ENCODE measurements around the gene EEFSEC.

The EEFSEC gene

GRCh38 chr3:128260275-128260674 is 107.0 kb downstream of the EEFSEC start:
- Histone ChIP-seq H3K36me3 (replicated peaks; ENCODE audit: insufficient read depth, low read length) (no peaks in the 10 kb centered on the region), H3K27ac (ENCODE audit: low read length) (no peak overlapping the region), H3F3A (ENCODE audit: insufficient read depth, low read length) (no peaks in the 10 kb centered on the region), H3K79me2 (ENCODE audit: low read length) (no peaks in the 10 kb centered on the region), H3K9me3 (replicated peaks; ENCODE audit: insufficient read depth, low read length) (no peaks in the 10 kb centered on the region), H3K9me2 (replicated peaks; ENCODE audit: insufficient read depth, low read length) (no peaks in the 10 kb centered on the region), H3K27me3 (replicated peaks; ENCODE audit: insufficient read depth, low read length) (no peaks in the 10 kb centered on the region), H3K9ac (ENCODE audit: low read length) (no peak overlapping the region), H2AFZ (ENCODE audit: low read length) (no peak overlapping the region), H4K20me1 (ENCODE audit: insufficient read depth, low read length) (no peaks in the 10 kb centered on the region), H3K4me3 (ENCODE audit: low read length) (no peak overlapping the region), H3K4me1 (ENCODE audit: low read length) (no peaks in the 10 kb centered on the region), H3K4me2 (ENCODE audit: low read depth, low read length) (no peak overlapping the region)
- TF ChIP-seq CTCF (IDR thresholded peaks at IDR 0.05; ENCODE audit: low read length) = no peak
- TF ChIP-seq EZH2phosphoT487 (IDR thresholded peaks at IDR 0.05; ENCODE audit: low read length) = no peak
- TF ChIP-seq EZH2 (optimal IDR thresholded peaks at IDR 0.05; ENCODE audit: low read depth, low read length) = no peak
- no peak for DNase-seq

GRCh38 chr3:128262457-128262856 is 109.2 kb downstream of the EEFSEC start:
- no peaks in the 10 kb centered on the region for H3K9me3 ChIP-seq (replicated peaks; ENCODE audit: insufficient read depth, low read length)
- no peak overlapping the region for H3K4me3 ChIP-seq (ENCODE audit: low read length)
- H3K79me2 ChIP-seq (ENCODE audit: low read length) = no peaks in the 10 kb centered on the region
- no peaks in the 10 kb centered on the region for H3K4me1 ChIP-seq (ENCODE audit: low read length)
- H2AFZ ChIP-seq (ENCODE audit: low read length) = no peak overlapping the region
- no peaks in the 10 kb centered on the region for H3K36me3 ChIP-seq (replicated peaks; ENCODE audit: insufficient read depth, low read length)
- no peak overlapping the region for H3K9ac ChIP-seq (ENCODE audit: low read length)
- H3K27me3 ChIP-seq (replicated peaks; ENCODE audit: insufficient read depth, low read length) = no peaks in the 10 kb centered on the region
- TF ChIP-seq CTCF (IDR thresholded peaks at IDR 0.05; ENCODE audit: low read length) = no peak
- no peaks in the 10 kb centered on the region for H3F3A ChIP-seq (ENCODE audit: insufficient read depth, low read length)
- DNase-seq = no peak
- no peaks in the 10 kb centered on the region for H4K20me1 ChIP-seq (ENCODE audit: insufficient read depth, low read length)
- H3K9me2 ChIP-seq (replicated peaks; ENCODE audit: insufficient read depth, low read length) = no peaks in the 10 kb centered on the region
- no peak overlapping the region for H3K27ac ChIP-seq (ENCODE audit: low read length)
- H3K4me2 ChIP-seq (ENCODE audit: low read depth, low read length) = no peak overlapping the region

- H3K9ac ChIP-seq (ENCODE audit: low read length) = no peak overlapping the region
- no peaks in the 10 kb centered on the region for H3K4me1 ChIP-seq (ENCODE audit: low read length)
- H3K27ac ChIP-seq (ENCODE audit: low read length) = no peak overlapping the region
- H3K9me2 ChIP-seq (replicated peaks; ENCODE audit: insufficient read depth, low read length) = no peaks in the 10 kb centered on the region
- no peak overlapping the region for H3K4me2 ChIP-seq (ENCODE audit: low read depth, low read length)
- no peaks in the 10 kb centered on the region for H3F3A ChIP-seq (ENCODE audit: insufficient read depth, low read length)
- no peaks in the 10 kb centered on the region for H3K79me2 ChIP-seq (ENCODE audit: low read length)
- H4K20me1 ChIP-seq (ENCODE audit: insufficient read depth, low read length) = no peaks in the 10 kb centered on the region
- H3K4me3 ChIP-seq (ENCODE audit: low read length) = no peak overlapping the region
- H3K27me3 ChIP-seq (replicated peaks; ENCODE audit: insufficient read depth, low read length) = no peaks in the 10 kb centered on the region
- no peak for DNase-seq
- TF ChIP-seq EZH2 (optimal IDR thresholded peaks at IDR 0.05; ENCODE audit: low read depth, low read length) = no peak
- TF ChIP-seq CTCF (IDR thresholded peaks at IDR 0.05; ENCODE audit: low read length) = no peak
- TF ChIP-seq EZH2phosphoT487 (IDR thresholded peaks at IDR 0.05; ENCODE audit: low read length) = no peak
- no peak overlapping the region for H2AFZ ChIP-seq (ENCODE audit: low read length)
- H3K36me3 ChIP-seq (replicated peaks; ENCODE audit: insufficient read depth, low read length) = no peaks in the 10 kb centered on the region
- no peaks in the 10 kb centered on the region for H3K9me3 ChIP-seq (replicated peaks; ENCODE audit: insufficient read depth, low read length)
Measured at GRCh38 chr3:128263118-128263517, 109.8 kb downstream of the EEFSEC start.

All from MM.1S (cell line).